ENCODE results near the gene DCAF4L1. TPM values are rescaled to one million over a fixed set of nuclear protein-coding genes. Genes with fewer than 3 reads are reported as not detected.

The DCAF4L1 gene
- total RNA-seq, 1 experiment from 2014 or later, result 0.68 TPM

GRCh38 chr4:41999321-41999720 is 17.8 kb downstream of the DCAF4L1 start:
- CTCF ChIA-PET, result no interaction called here

DNA sequence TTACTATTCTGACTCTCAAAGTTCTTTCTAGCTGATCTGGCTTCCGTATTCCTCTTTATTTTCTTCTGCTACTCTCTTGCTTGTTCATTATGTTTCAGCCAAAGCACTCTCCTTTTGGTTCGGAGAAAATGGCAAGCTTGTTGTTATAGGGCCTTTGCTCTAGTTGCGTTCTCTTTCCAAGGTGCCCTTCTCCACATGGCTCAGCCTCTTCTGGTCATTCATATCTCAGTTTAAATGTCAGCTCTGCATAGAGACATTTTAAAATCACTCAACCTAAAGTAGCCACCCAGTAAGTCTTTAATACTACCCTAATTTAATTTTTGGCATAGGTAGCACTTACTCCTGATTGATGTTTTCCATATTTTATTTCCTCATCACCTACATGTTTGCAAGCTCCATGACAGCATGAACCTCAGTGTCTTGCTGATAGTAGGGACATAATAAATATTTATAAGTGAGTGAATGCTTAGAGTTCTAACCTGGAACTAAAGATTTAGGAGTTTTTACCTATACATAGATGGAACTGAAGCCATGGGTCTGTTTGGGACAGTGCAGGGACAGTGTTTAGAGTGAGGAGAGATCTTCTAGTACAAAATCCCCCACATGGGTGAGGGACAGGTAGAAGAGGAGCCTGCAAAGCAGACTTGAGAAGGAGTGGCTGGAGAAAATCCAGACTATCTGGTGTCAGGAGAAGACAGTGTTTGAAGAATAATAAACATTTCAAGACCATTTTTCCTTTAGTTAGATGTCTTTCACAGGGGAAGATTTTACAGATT is 26.6 kb downstream of the DCAF4L1 start:
- H3K4me1 Mint-ChIP-seq (ENCODE audit: low read depth, unreplicated experiment), result no peaks in the 10 kb centered on the region
- intact Hi-C loops (cut with micrococcal nuclease; ENCODE audit: unreplicated experiment), result no loop called here
- no peak overlapping the region for H3K4me3 Mint-ChIP-seq (ENCODE audit: low read depth, unreplicated experiment)
- no peaks in the 10 kb centered on the region for H3K36me3 Mint-ChIP-seq (ENCODE audit: insufficient read depth, unreplicated experiment)
- no peaks in the 10 kb centered on the region for H3K9me3 Mint-ChIP-seq (ENCODE audit: low read depth, unreplicated experiment)
- no peak overlapping the region for H3K27ac Mint-ChIP-seq (ENCODE audit: unreplicated experiment)
- BruUV-seq (replicated peaks), result no TSS peak
- no peaks in the 10 kb centered on the region for H3K27me3 Mint-ChIP-seq (ENCODE audit: unreplicated experiment)
- TF ChIP-seq, protein P1, sequence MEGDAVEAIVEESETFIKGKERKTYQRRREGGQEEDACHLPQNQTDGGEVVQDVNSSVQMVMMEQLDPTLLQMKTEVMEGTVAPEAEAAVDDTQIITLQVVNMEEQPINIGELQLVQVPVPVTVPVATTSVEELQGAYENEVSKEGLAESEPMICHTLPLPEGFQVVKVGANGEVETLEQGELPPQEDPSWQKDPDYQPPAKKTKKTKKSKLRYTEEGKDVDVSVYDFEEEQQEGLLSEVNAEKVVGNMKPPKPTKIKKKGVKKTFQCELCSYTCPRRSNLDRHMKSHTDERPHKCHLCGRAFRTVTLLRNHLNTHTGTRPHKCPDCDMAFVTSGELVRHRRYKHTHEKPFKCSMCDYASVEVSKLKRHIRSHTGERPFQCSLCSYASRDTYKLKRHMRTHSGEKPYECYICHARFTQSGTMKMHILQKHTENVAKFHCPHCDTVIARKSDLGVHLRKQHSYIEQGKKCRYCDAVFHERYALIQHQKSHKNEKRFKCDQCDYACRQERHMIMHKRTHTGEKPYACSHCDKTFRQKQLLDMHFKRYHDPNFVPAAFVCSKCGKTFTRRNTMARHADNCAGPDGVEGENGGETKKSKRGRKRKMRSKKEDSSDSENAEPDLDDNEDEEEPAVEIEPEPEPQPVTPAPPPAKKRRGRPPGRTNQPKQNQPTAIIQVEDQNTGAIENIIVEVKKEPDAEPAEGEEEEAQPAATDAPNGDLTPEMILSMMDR (IDR thresholded peaks at IDR 0.05; ENCODE audit: unreplicated experiment), result no peak
- CTCF ChIA-PET, result no interaction called here
- DNase-seq, result no peak

More at GRCh38 chr4:41999321-41999720, 17.8 kb downstream of the DCAF4L1 start:
- H3K9me3 Mint-ChIP-seq (ENCODE audit: low read depth, unreplicated experiment), result no peaks in the 10 kb centered on the region
- H3K27ac Mint-ChIP-seq (ENCODE audit: unreplicated experiment), result no peak overlapping the region
- intact Hi-C loops (cut with micrococcal nuclease; ENCODE audit: unreplicated experiment), result no loop called here
- H3K36me3 Mint-ChIP-seq (ENCODE audit: insufficient read depth, unreplicated experiment), result no peaks in the 10 kb centered on the region
- TF ChIP-seq, protein P1 (IDR thresholded peaks at IDR 0.05; ENCODE audit: unreplicated experiment), result no peak
- no TSS peak for BruUV-seq (replicated peaks)
- H3K4me3 Mint-ChIP-seq (ENCODE audit: low read depth, unreplicated experiment), result no peak overlapping the region
- H3K27me3 Mint-ChIP-seq (ENCODE audit: unreplicated experiment), result no peaks in the 10 kb centered on the region
- no peak for DNase-seq
- no peaks in the 10 kb centered on the region for H3K4me1 Mint-ChIP-seq (ENCODE audit: low read depth, unreplicated experiment)

DNA sequence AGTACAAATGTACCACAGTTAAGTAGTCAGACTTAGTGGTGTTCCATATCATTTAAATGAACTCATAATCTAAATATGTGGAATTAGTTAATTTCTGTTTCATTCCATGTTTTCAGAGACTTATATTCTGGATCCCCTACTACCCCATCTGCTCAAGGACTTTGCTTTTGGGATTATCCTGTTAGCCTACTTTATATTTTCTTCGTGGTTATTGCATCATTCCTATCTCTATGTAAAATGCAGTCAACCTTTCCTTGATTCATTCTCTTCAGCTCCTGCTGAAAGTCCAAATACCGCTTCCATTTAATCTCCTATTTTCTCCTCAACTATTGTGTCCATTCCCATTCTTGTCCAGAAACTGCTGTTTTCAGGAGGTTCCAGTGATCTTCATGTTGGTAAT is 33.9 kb downstream of the DCAF4L1 start:
- no peak overlapping the region for H3K27ac Mint-ChIP-seq (ENCODE audit: unreplicated experiment)
- H3K36me3 Mint-ChIP-seq (ENCODE audit: insufficient read depth, unreplicated experiment), result no peaks in the 10 kb centered on the region
- intact Hi-C loops (cut with micrococcal nuclease; ENCODE audit: unreplicated experiment), result no loop called here
- CTCF ChIA-PET, result no interaction called here
- H3K4me1 Mint-ChIP-seq (ENCODE audit: low read depth, unreplicated experiment), result no peaks in the 10 kb centered on the region
- H3K4me3 Mint-ChIP-seq (ENCODE audit: low read depth, unreplicated experiment), result no peak overlapping the region
- TF ChIP-seq, protein P1 (IDR thresholded peaks at IDR 0.05; ENCODE audit: unreplicated experiment), result no peak
- no peak for DNase-seq
- no TSS peak for BruUV-seq (replicated peaks)
- H3K27me3 Mint-ChIP-seq (ENCODE audit: unreplicated experiment), result no peaks in the 10 kb centered on the region
- H3K9me3 Mint-ChIP-seq (ENCODE audit: low read depth, unreplicated experiment), result no peaks in the 10 kb centered on the region

- no TSS peak for BruUV-seq (replicated peaks)
- TF ChIP-seq, protein P1 (IDR thresholded peaks at IDR 0.05; ENCODE audit: unreplicated experiment), result no peak
- CTCF ChIA-PET, result interaction anchor here (0.9 kb wide), 1 partner anchor 30 kb away, joined by 5 read pairs; no protein-coding TSS in a partner anchor
Observed at GRCh38 chr4:42018451-42018850, 36.9 kb downstream of the DCAF4L1 start.

More at GRCh38 chr4:42018451-42018850, 36.9 kb downstream of the DCAF4L1 start:
- H3K36me3 Mint-ChIP-seq (ENCODE audit: insufficient read depth, unreplicated experiment), result no peaks in the 10 kb centered on the region
- no peaks in the 10 kb centered on the region for H3K27me3 Mint-ChIP-seq (ENCODE audit: unreplicated experiment)
- H3K4me1 Mint-ChIP-seq (ENCODE audit: low read depth, unreplicated experiment), result no peaks in the 10 kb centered on the region
- no peak for DNase-seq
- H3K4me3 Mint-ChIP-seq (ENCODE audit: low read depth, unreplicated experiment), result no peak overlapping the region
- intact Hi-C loops (cut with micrococcal nuclease; ENCODE audit: unreplicated experiment), result no loop called here
- H3K27ac Mint-ChIP-seq (ENCODE audit: unreplicated experiment), result no peak overlapping the region
- H3K9me3 Mint-ChIP-seq (ENCODE audit: low read depth, unreplicated experiment), result no peaks in the 10 kb centered on the region

Other genes starting within 250 kb of the DCAF4L1 start
- gene PHOX2B, start 233.0 kb upstream of the DCAF4L1 start, total RNA-seq (2022), result not detected in 2 replicates
- 67.3 and 68.3 TPM in 2 replicates for gene TMEM33, start 46.3 kb upstream of the DCAF4L1 start, total RNA-seq (2022)
- 43.4 and 45.5 TPM in 2 replicates for gene SLC30A9, start 8.8 kb downstream of the DCAF4L1 start, total RNA-seq (2022)
- gene BEND4, start 170.9 kb downstream of the DCAF4L1 start, total RNA-seq (2022), result not detected in 2 replicates